GM18867 (cell line): Measurements from ENCODE around the gene TNS1.

ENCODE experiments used
- ATAC-seq: cut with Tn5 transposase; IDR thresholded peaks from one replicate; pipeline ENCODE4 v1.9.1; 2021; ENCODE audit warnings: mild to moderate bottlenecking, moderate library complexity; ENCODE audit not compliant: unreplicated experiment

Gene TNS1

DNA sequence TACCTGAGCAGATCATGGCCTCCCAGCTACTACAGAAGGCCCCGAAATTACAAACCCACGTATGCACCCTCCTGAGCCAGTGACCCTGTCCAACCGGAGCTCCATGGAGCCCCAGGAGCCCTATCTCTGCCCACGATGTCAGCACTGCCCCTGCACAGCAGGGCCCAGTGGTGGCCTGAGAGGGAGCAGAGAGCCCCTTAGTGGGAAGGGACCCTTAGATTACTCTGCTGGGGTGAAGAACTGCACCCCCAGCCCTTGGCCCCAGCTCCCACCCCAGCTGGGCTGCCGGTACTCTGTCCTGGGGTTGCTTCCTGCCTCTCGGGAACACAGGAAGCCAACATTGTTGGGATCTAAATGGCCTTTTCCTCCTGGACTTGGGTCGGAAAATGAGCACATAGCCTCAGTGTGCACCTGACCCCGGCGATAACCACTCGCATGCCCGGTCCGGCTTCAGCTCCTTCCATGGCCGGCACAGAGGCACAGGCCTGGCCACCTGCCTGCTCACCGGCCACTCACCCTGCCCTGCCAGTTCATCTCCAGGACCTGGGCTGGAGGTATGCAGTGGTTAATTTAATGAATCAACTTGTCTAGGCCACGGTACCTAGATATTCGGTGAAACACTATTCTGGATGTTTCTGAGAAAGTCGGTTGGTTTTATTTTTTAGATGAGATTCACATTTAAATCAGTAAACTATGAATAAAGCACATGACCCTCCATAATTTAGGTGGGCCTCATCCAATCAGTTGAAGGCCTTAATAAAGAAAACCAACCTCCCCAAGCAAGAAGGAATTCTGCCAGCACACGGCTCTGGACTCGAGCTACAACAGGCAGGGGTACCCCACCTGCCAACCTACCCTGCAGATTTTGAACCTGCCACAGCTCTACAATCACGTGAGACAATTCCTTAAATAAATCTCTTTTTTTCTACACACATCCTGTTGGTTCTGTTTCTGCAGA lies 19.2 kb downstream of the TNS1 start:
- no peak for ATAC-seq

DNA sequence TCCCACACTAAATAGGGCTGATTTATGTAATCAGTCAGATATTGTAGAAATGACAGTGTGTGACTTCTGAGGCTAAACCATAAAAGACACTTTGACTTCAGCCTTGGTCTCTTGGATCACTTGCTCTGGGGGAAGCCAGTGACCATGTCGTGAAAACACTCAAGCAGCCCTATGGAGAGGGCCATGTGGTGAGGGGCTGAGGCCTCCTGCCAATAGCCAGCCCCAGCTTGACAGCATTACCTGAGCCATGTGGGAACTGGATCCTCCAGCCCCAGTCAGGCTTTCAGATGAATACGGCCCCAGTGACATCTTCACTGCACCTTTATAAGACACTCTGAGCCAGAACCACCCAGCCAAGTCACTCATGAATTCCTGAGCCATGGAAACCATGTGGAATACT lies 20.8 kb downstream of the TNS1 start:
- no peak for ATAC-seq

- ATAC-seq, result no peak
These were observed 21.6 kb downstream of the TNS1 start for GRCh38 chr2:217981084-217981730.

- ATAC-seq, result no peak
These were observed 22.2 kb downstream of the TNS1 start for GRCh38 chr2:217980591-217980990.

- ATAC-seq, result no peak
These were observed 22.8 kb downstream of the TNS1 start for GRCh38 chr2:217980036-217980435.

DNA sequence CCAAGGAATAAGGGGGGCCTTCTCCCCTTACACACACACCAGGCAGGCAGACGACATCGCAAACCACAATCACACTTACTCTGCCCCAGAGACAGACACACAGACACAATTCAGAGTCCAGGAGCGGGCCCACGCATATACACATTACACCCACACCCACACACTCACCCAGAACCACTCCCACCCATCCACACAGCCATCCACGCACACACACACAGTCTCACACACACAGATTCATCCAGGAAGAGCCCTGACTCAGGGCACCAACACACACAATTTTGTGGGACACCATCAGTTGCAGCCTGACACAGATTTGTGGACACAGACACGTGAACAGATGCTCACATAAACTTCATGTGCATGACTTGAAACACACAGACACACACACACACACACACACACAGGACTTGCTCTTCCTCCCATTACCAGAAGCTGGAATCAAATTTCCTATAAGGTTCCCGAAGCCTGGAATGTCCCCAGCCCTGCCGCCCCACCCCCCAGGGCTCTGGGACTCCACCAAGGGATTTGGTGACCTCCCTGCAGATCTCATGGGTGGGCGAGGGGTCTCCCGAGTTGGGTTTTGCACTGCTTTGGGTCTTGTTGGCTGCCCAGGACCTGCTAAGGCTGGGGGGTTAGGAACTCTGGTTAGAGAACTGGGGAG lies 23.5 kb downstream of the TNS1 start:
- ATAC-seq, result no peak

GRCh38 chr2:217978536-217979150 lies 24.2 kb downstream of the TNS1 start:
- no peak for ATAC-seq

DNA sequence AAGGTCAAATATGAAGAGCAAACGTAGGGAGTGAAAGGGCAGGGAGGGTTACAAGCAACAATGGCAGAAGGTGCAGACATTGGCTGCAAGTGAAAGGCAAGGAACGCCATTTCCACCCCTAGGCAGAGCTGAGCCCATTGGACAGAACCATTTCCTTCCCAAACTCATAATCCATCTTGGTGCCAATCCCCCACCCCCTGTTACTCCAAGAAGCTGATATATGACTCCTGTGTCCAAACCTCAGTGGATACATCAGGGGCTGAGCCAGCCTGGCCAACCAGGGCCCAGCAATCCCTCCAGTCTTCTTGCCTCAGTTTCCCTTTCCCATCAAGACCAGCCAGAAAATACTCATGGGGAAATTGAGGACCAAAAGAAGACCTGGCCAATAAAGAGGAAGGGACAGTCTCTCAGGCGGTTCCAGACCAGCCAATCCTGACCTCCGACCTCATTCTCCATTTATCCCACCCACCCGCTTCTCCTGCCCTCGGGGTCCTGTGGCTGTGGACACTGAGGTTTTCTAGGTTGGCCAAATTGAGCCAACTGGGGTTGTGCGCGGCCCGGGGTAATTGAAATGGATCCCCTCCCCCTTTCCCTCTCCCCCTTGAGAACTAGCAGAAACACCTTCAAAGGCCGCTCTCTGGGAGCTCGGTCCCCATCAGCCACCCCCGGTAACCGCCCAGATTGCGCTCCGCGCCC lies 24.8 kb downstream of the TNS1 start:
- ATAC-seq, result no peak

- no peak for ATAC-seq
These were observed 26.5 kb downstream of the TNS1 start for GRCh38 chr2:217976301-217976700.

- no peak for ATAC-seq
These were observed 27.2 kb downstream of the TNS1 start for GRCh38 chr2:217975626-217976025.

DNA sequence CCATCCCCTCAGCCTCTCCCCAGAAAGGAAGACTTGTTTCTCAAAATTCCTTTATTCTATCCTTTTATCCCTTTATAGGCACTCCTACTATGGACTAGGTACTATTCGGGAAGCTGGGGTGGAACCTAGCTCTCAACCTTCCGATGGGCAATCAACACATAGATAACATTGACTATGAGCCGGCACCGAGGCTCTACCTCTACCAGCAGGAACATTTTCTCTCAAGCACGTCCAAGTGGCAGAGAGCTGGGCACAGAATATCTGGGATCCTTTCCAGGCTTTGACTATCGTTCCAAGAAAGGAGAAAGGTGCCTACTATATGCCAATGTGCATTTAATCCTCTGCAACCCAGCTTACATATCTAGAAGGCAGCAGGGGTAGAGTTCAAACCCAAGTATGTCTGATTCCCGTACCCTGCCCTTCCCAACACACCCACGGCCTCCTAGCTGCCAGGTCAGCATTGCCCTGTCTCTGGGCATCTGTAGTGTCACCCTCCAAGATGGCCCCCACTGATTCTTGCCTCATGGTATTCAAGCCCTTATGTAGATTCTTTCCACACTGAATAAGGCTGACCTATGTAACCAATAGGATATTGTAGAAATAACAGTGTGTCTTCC lies 28.3 kb downstream of the TNS1 start:
- ATAC-seq, result no peak

DNA sequence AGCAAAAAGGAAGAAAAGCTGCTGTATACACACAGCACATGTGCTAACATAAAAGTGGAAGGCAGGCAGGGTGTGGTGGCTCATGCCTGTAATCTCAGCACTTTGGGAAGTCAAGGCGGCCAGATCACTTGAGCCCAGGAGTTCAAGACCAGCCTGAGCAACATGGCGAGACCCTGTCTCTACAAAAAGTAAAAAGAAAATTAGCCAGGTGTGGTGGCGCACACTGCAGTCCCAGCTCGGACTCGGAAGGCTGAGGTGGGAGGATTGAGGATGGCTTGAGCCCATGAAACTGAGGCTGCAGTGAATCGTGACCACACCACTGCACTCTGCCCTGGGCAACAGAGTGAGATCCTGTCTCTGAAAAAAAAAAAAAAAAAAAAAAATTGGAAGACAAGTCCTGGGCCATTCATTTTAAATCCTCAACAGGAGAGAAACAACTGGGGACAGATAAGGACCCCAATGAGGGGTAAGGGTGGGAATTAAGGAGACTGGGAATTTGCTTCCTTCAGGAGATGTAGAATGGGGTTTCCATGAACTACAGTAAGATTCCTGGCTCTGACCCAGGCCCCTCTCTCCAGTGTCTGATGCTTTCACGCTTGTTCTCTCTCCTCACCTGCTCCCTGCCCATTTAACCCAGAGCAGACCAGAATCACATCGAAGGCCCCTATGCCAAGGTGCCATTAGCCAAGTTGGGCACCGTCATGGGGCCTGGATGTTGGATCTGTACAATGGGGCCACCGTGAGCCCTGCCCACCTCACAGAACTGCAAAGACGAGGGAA lies 29.6 kb downstream of the TNS1 start:
- no peak for ATAC-seq

- no peak for ATAC-seq
These were observed 30.3 kb downstream of the TNS1 start for GRCh38 chr2:217972490-217972889.

DNA sequence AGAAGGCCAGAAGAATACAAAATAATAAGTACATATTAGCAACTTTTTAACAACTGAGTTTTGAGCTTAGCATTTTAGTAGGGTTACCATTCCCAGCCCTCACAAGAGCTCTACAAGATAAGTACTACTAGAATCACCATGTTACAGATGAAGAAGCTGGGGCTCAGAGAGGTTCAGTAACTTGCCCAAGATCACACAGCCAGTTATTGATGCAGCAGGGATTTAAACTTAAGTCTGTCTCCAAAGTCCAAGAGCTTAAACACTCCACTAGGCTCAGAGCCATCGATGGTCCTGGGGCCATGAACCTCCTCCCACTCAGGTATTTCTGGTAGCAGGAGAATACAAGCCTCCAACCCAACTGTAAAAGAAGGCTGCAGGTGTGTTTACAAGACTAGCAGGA lies 30.8 kb downstream of the TNS1 start:
- ATAC-seq, result no peak

DNA sequence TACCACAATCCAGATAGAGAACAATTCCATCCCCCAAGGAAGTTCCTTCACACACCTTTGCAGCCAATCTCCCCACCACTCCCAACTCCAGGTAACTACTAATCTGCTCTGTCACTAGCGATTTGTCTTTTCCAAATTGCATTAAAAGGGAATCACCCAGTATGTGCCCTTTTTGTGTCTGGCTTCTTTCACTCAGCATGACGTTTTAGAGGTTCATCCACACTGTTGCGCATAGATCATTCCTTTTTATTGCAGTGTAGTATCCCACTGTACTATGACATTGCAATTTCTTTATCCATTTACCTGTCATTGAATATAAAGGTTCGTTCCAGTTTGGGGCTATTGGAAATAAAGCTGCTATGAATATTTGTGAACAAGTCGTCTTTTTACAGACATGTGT lies 31.6 kb downstream of the TNS1 start:
- ATAC-seq, result no peak

- ATAC-seq, result no peak
These were observed 32.6 kb downstream of the TNS1 start for GRCh38 chr2:217970206-217970605.

DNA sequence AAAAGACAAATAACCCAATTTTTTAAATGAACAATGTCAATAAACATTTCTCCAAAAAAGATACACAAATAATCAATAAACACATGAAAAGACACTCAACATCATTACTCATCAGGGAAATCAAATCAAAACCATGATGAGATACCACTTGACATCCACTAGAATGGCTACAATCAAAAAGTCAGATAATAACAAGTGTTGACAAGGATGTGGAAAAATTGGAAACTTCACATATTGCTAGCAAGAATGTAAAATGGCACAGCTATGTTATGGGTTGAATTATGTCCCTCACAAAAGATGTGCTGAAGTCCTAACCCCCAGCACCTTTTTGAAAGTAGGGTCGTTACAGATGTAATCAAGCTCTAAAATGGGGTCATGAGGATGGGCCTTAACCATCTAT lies 33.2 kb downstream of the TNS1 start:
- no peak for ATAC-seq

GRCh38 chr2:217968023-217968422 lies 34.8 kb downstream of the TNS1 start:
- no peak for ATAC-seq

DNA sequence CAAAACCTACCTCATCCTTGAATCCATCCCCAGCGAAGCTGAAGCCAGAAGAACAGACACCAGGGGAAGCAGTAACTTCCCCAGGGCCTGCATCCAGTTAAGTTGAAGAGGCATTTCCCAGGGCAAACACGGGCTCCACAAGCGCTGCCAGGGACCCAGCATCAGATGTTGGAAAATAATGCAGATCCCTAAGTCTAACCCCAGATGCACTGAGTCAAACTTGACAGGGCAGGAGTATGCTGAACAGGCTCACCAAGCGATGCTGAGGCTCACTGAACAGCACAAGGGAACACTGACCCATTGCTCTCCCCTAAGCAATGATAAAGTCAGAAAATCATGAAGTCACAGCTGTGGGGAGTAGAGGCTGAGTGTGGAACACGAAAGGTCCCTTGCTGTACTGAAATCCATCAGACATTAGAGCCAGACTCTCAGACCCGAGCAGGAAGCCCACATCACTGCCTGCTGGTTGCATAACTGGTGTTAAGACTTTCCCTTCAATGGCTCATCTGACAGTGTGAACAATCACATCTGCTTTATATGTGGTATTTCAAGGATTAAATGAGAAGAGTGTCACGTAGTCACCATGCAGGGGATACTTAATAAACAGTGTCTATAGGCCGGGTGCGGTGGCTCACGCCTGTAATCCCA lies 36.2 kb downstream of the TNS1 start:
- ATAC-seq, result no peak
